GM12872 (cell line): ENCODE measurements around the gene RBM47.

Experiments used
- CTCF ChIP-seq: IDR thresholded peaks from 3 replicates; pipeline ENCODE4 v1.5.1; 2011; ENCODE audit warnings: low read depth, mild to moderate bottlenecking, low read length, moderate library complexity; ENCODE audit not compliant: insufficient read depth

Gene RBM47

GRCh38 chr4:40423735-40424134 is 205.9 kb downstream of the RBM47 start:
- TF ChIP-seq CTCF, result no peak

- no peak for TF ChIP-seq CTCF
Observed at GRCh38 chr4:40421839-40422708, 207.6 kb downstream of the RBM47 start.

- no peak for TF ChIP-seq CTCF
Observed at GRCh38 chr4:40419231-40419912, 210.3 kb downstream of the RBM47 start.

- no peak for TF ChIP-seq CTCF
Observed at GRCh38 chr4:40418430-40419230, 211.0 kb downstream of the RBM47 start.

- no peak for TF ChIP-seq CTCF
Observed at GRCh38 chr4:40417941-40418340, 211.7 kb downstream of the RBM47 start.

GRCh38 chr4:40414673-40415072 is 215.0 kb downstream of the RBM47 start:
- TF ChIP-seq CTCF, result no peak
